Tibial artery (tissue), 4 donors: ENCODE data around the gene THSD1.
A peak's percentile ranks its signal among the peaks of the same experiment; 100 is the strongest.

Source experiments
- DNase-seq, 2 donors: peaks; one replicate each; pipeline ENCODE4 v3.0.0-alpha.2; 2019
- H3K27ac ChIP-seq, 2 donors: fragments of 200-600 bp; sonication (generic) in 1 of 2; 1 replicate in 1 of 2; 2 replicates in 1 of 2; pipeline ENCODE4 v1.5.1; 2018 to 2019; ENCODE audit warnings: mild to moderate bottlenecking in 1 of 2
- H3K27me3 ChIP-seq, 2 donors: fragments of 200-600 bp; sonication (generic) in 1 of 2; one replicate each; pipeline versions ENCODE4 v1.5.1 to v1.6.0; 2016 to 2019
- H3K36me3 ChIP-seq, 3 donors: fragments of 200-600 bp; sonication (generic) in 2 of 3; one replicate each; pipeline ENCODE4 v1.5.1; 2016 to 2019; ENCODE audit warnings: mild to moderate bottlenecking in 2 of 3
- H3K4me1 ChIP-seq, 4 donors: fragments of 200-600 bp; sonication (generic) in 2 of 4; 1 replicate in 3 of 4; 2 replicates in 1 of 4; pipeline ENCODE4 v1.5.1; 2016 to 2019
- H3K4me3 ChIP-seq, 2 donors: fragments of 200-600 bp; sonication (generic) in 1 of 2; 1 replicate in 1 of 2; 2 replicates in 1 of 2; pipeline ENCODE4 v1.5.1; 2018 to 2019; ENCODE audit warnings: mild to moderate bottlenecking in 2 of 2
- H3K9me3 ChIP-seq, 3 donors: fragments of 200-600 bp; sonication (generic) in 1 of 3; one replicate each; pipeline ENCODE4 v1.5.1; 2016 to 2019
- CTCF ChIP-seq, 2 experiments: fragments of 200-600 bp in 1 of 2; fragments of 450-650 bp in 1 of 2; IDR thresholded peaks; one replicate each; pipeline ENCODE4 v1.5.1; 2017 to 2019; ENCODE audit warnings: antibody characterized with exemption in 2 of 2, mild to moderate bottlenecking in 1 of 2, moderate library complexity in 1 of 2
- intact Hi-C: fragments of 100-400 bp; cut with DNase I; formaldehyde crosslinking; loops from one replicate; pipeline ENCODE4 v1.15.0; 2023; ENCODE audit warnings: low total_unique reads

THSD1 gene

GRCh38 chr13:52406629-52407028 lies 657 bp upstream of the THSD1 start:
- Histone ChIP-seq H3K4me1 (peaks cover 0 to 16% (median 8%) of the 10 kb centered on the region in 4 donors), H3K9me3 (no peaks in the 10 kb centered on the region), H3K36me3 (peaks cover 1 to 17% (median 3%) of the 10 kb centered on the region in 3 donors), H3K4me3 (peak overlapping the region; percentile 52 to 54), H3K27ac (no peak overlapping the region), H3K27me3 (peaks cover 0 to 5% of the 10 kb centered on the region in 2 donors)
- TF ChIP-seq CTCF (IDR thresholded peaks at IDR 0.05), result no peak
- intact Hi-C loops, result no loop called here
- DNase-seq, result no peak

GRCh38 chr13:52405369-52405766 lies 604 bp downstream of the THSD1 start:
- TF ChIP-seq CTCF (IDR thresholded peaks at IDR 0.05), result no peak
- Histone ChIP-seq H3K4me3 (peak overlapping the region; percentile 52 to 54), H3K36me3 (peaks cover 0 to 8% (median 0%) of the 10 kb centered on the region in 3 donors), H3K27me3 (peaks cover 0 to 5% of the 10 kb centered on the region in 2 donors), H3K27ac (peak overlapping the region; percentile 16 to 37), H3K9me3 (no peaks in the 10 kb centered on the region), H3K4me1 (peaks cover 0 to 16% (median 8%) of the 10 kb centered on the region in 4 donors)
- no peak for DNase-seq
- intact Hi-C loops, result no loop called here

GRCh38 chr13:52399708-52400107 lies 6.3 kb downstream of the THSD1 start:
- Histone ChIP-seq H3K27ac (no peak overlapping the region), H3K36me3 (no peaks in the 10 kb centered on the region), H3K4me3 (no peak overlapping the region), H3K9me3 (no peaks in the 10 kb centered on the region), H3K27me3 (no peaks in the 10 kb centered on the region), H3K4me1 (no peaks in the 10 kb centered on the region)
- DNase-seq, result no peak
- intact Hi-C loops, result no loop called here
- no peak for TF ChIP-seq CTCF (IDR thresholded peaks at IDR 0.05)

GRCh38 chr13:52399046-52399445 lies 6.9 kb downstream of the THSD1 start:
- no peaks in the 10 kb centered on the region for H3K9me3 ChIP-seq
- H3K27ac ChIP-seq, result no peak overlapping the region
- no peaks in the 10 kb centered on the region for H3K27me3 ChIP-seq
- intact Hi-C loops, result no loop called here
- DNase-seq, result no peak
- H3K36me3 ChIP-seq, result no peaks in the 10 kb centered on the region
- H3K4me1 ChIP-seq, result no peaks in the 10 kb centered on the region
- no peak for TF ChIP-seq CTCF (IDR thresholded peaks at IDR 0.05)
- H3K4me3 ChIP-seq, result no peak overlapping the region

GRCh38 chr13:52395704-52396103 lies 10.3 kb downstream of the THSD1 start:
- Histone ChIP-seq H3K27me3 (no peaks in the 10 kb centered on the region), H3K4me1 (no peaks in the 10 kb centered on the region), H3K9me3 (no peaks in the 10 kb centered on the region), H3K4me3 (no peak overlapping the region), H3K27ac (no peak overlapping the region), H3K36me3 (no peaks in the 10 kb centered on the region)
- intact Hi-C loops, result loop anchor here (2.0 kb wide), 1 partner anchor 41 kb away; no protein-coding TSS in a partner anchor
- DNase-seq, result no peak
- TF ChIP-seq CTCF (IDR thresholded peaks at IDR 0.05), result no peak

GRCh38 chr13:52394586-52394985 lies 11.4 kb downstream of the THSD1 start:
- no peaks in the 10 kb centered on the region for H3K4me1 ChIP-seq
- no peak overlapping the region for H3K4me3 ChIP-seq
- H3K27me3 ChIP-seq, result no peaks in the 10 kb centered on the region
- DNase-seq, result no peak
- no peaks in the 10 kb centered on the region for H3K36me3 ChIP-seq
- no peak for TF ChIP-seq CTCF (IDR thresholded peaks at IDR 0.05)
- intact Hi-C loops, result loop anchor here (2.0 kb wide), 1 partner anchor 40 kb away; no protein-coding TSS in a partner anchor
- H3K9me3 ChIP-seq, result no peaks in the 10 kb centered on the region
- no peak overlapping the region for H3K27ac ChIP-seq
